Suprapubic skin (tissue), 4 donors: ENCODE data around the gene TRMT10C. TPM values are rescaled to one million over a fixed set of nuclear protein-coding genes. Genes with fewer than 3 reads are reported as not detected.

Experiments
- DNase-seq, 2 donors: peaks; one replicate each; pipeline ENCODE4 v3.0.0-alpha.2; 2019; ENCODE audit warnings: low spot score in 2 of 2
- H3K27ac ChIP-seq: fragments of 200-600 bp; sonication (generic); one replicate; pipeline ENCODE4 v1.5.1; 2019
- H3K27me3 ChIP-seq: fragments of 200-600 bp; sonication (generic); one replicate; pipeline ENCODE4 v1.5.1; 2019
- H3K36me3 ChIP-seq: fragments of 200-600 bp; sonication (generic); one replicate; pipeline ENCODE4 v1.5.1; 2019
- H3K4me1 ChIP-seq: fragments of 200-600 bp; sonication (generic); one replicate; pipeline ENCODE4 v1.5.1; 2019
- H3K4me3 ChIP-seq: fragments of 200-600 bp; sonication (generic); one replicate; pipeline ENCODE4 v1.5.1; 2019; ENCODE audit warnings: mild to moderate bottlenecking
- H3K9me3 ChIP-seq: fragments of 200-600 bp; sonication (generic); one replicate; pipeline ENCODE4 v1.5.1; 2019
- CTCF ChIP-seq, 2 donors: fragments of 200-600 bp in 1 of 2; fragments of 450-650 bp in 1 of 2; sonication (generic) in 1 of 2; IDR thresholded peaks; one replicate each; pipeline ENCODE4 v1.5.1; 2016 to 2019; ENCODE audit warnings: antibody characterized with exemption in 2 of 2, mild to moderate bottlenecking in 1 of 2, moderate library complexity in 1 of 2
- EP300 ChIP-seq: sonication (generic); formaldehyde crosslinking; IDR thresholded peaks from one replicate; pipeline ENCODE4 v1.6.1; 2017; ENCODE audit warnings: antibody characterized with exemption
- POLR2A ChIP-seq, 2 donors: fragments of 450-650 bp; IDR thresholded peaks; one replicate each; pipeline ENCODE4 v1.6.1; 2017; ENCODE audit warnings: antibody characterized with exemption in 2 of 2, mild to moderate bottlenecking in 2 of 2, moderate library complexity in 2 of 2
- POLR2AphosphoS5 ChIP-seq, 3 donors: sonication (generic); formaldehyde crosslinking; IDR thresholded peaks; one replicate each; pipeline ENCODE4 v1.6.1; 2017; ENCODE audit warnings: antibody characterized with exemption in 3 of 3
- WGBS: methylation state at CpG from one replicate; pipeline ENCODE4 v1.1.5; 2018; 5-methylcytosine and 5-hydroxymethylcytosine counted together
- total RNA-seq, 4 donors: library from RNA; depleted of rRNA; stranded (reverse); fragments of >200 nt; gene quantifications; one replicate each; pipeline ENCODE4 v1.1.0, GENCODE V29; 2016

The TRMT10C gene
- total RNA-seq, 4 donors from 2014 or later, result 22.6 to 36.4 (median 28.1) TPM

- H3K4me1 ChIP-seq, result no peaks in the 10 kb centered on the region
- no peaks in the 10 kb centered on the region for H3K36me3 ChIP-seq
- TF ChIP-seq POLR2A (IDR thresholded peaks at IDR 0.05) (no peak), POLR2AphosphoS5 (IDR thresholded peaks at IDR 0.05) (no peak), EP300 (no peak), CTCF (IDR thresholded peaks at IDR 0.05) (no peak)
- no peak overlapping the region for H3K4me3 ChIP-seq
- no peaks in the 10 kb centered on the region for H3K27me3 ChIP-seq
- no peak overlapping the region for H3K27ac ChIP-seq
- 60% methylated on average over 2 of the region's 2 CpGs for WGBS
- H3K9me3 ChIP-seq, result no peaks in the 10 kb centered on the region
- DNase-seq, result no peak
These were observed 31.0 kb upstream of the TRMT10C start for GRCh38 chr3:101530686-101531047.

- no peak for DNase-seq
- no peaks in the 10 kb centered on the region for H3K9me3 ChIP-seq
- H3K27ac ChIP-seq, result no peak overlapping the region
- no peaks in the 10 kb centered on the region for H3K27me3 ChIP-seq
- no peaks in the 10 kb centered on the region for H3K4me1 ChIP-seq
- H3K36me3 ChIP-seq, result no peaks in the 10 kb centered on the region
- WGBS, result 54% methylated on average over 2 of the region's 2 CpGs
- no peak overlapping the region for H3K4me3 ChIP-seq
- TF ChIP-seq POLR2A (IDR thresholded peaks at IDR 0.05) (no peak), POLR2AphosphoS5 (IDR thresholded peaks at IDR 0.05) (no peak), CTCF (IDR thresholded peaks at IDR 0.05) (no peak), EP300 (no peak)
These were observed 30.1 kb upstream of the TRMT10C start for GRCh38 chr3:101531473-101532086.

GRCh38 chr3:101532783-101533602, 28.7 kb upstream of the TRMT10C start:
- Histone ChIP-seq H3K27ac (no peak overlapping the region), H3K27me3 (no peaks in the 10 kb centered on the region), H3K36me3 (no peaks in the 10 kb centered on the region), H3K4me1 (no peaks in the 10 kb centered on the region), H3K9me3 (no peaks in the 10 kb centered on the region), H3K4me3 (no peak overlapping the region)
- WGBS, result 57% methylated on average over 9 of the region's 9 CpGs
- DNase-seq, result no peak
- TF ChIP-seq CTCF (IDR thresholded peaks at IDR 0.05) (no peak), EP300 (no peak), POLR2A (IDR thresholded peaks at IDR 0.05) (no peak), POLR2AphosphoS5 (IDR thresholded peaks at IDR 0.05) (no peak)

- Histone ChIP-seq H3K4me3 (no peak overlapping the region), H3K27ac (no peak overlapping the region), H3K27me3 (no peaks in the 10 kb centered on the region), H3K4me1 (no peaks in the 10 kb centered on the region), H3K9me3 (no peaks in the 10 kb centered on the region), H3K36me3 (no peaks in the 10 kb centered on the region)
- TF ChIP-seq CTCF (IDR thresholded peaks at IDR 0.05) (no peak), POLR2AphosphoS5 (IDR thresholded peaks at IDR 0.05) (no peak), POLR2A (IDR thresholded peaks at IDR 0.05) (no peak), EP300 (no peak)
- DNase-seq, result no peak
- 88% methylated on average over 1 of the region's 1 CpG for WGBS
These were observed 28.1 kb upstream of the TRMT10C start for GRCh38 chr3:101533603-101533968.

- 95% methylated on average over 5 of the region's 5 CpGs for WGBS
- no peaks in the 10 kb centered on the region for H3K4me1 ChIP-seq
- DNase-seq, result no peak
- H3K27me3 ChIP-seq, result no peaks in the 10 kb centered on the region
- H3K4me3 ChIP-seq, result no peak overlapping the region
- TF ChIP-seq EP300, result no peak
- no peak for TF ChIP-seq CTCF (IDR thresholded peaks at IDR 0.05)
- TF ChIP-seq POLR2A (IDR thresholded peaks at IDR 0.05), result no peak
- TF ChIP-seq POLR2AphosphoS5 (IDR thresholded peaks at IDR 0.05), result no peak
- H3K9me3 ChIP-seq, result no peaks in the 10 kb centered on the region
- no peak overlapping the region for H3K27ac ChIP-seq
- no peaks in the 10 kb centered on the region for H3K36me3 ChIP-seq
These were observed 26.4 kb upstream of the TRMT10C start for GRCh38 chr3:101535221-101535620.
